Measurements from ENCODE around the gene PLCD3. TPM values are rescaled to one million over a fixed set of nuclear protein-coding genes. Genes with fewer than 3 reads are reported as not detected.

PLCD3 gene
- total RNA-seq, 6 experiments from 2014 or later, result 77.2 to 112 (median 83.8) TPM

DNA sequence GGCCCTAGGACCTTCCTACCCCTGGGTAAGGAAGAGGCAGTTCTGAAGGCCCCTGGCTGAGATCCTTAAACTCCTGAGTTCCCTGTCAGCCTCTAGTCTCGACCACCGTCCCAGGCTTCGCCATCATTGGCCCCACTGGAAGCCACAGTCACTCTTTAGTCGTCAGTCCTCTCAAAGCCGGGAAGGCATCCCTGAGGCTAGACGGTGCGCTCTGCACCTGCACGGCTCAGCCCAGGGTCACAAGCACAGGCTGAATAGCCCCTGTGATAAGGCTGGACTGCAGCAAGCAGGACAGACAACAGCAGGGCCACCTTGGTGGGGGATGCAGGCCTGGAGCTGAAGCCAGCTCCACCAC, 12.7 kb upstream of the PLCD3 start:
- Mint-ChIP-seq H3K27ac (peak overlapping the region; percentile 43; the same call in 1 of the 2 replicates), H3K36me3 (ENCODE audit: low read depth) (peaks cover 22% of the 10 kb centered on the region), H3K4me1 (ENCODE audit: low read depth) (peaks cover 25% of the 10 kb centered on the region), H3K27me3 (ENCODE audit: insufficient read depth) (peaks cover 21% of the 10 kb centered on the region), H3K9me3 (peaks cover 5% of the 10 kb centered on the region), H3K4me3 (no peak overlapping the region)
- TF ChIP-seq CTCF (IDR thresholded peaks at IDR 0.05), result no peak
- no peak for DNase-seq

DNA sequence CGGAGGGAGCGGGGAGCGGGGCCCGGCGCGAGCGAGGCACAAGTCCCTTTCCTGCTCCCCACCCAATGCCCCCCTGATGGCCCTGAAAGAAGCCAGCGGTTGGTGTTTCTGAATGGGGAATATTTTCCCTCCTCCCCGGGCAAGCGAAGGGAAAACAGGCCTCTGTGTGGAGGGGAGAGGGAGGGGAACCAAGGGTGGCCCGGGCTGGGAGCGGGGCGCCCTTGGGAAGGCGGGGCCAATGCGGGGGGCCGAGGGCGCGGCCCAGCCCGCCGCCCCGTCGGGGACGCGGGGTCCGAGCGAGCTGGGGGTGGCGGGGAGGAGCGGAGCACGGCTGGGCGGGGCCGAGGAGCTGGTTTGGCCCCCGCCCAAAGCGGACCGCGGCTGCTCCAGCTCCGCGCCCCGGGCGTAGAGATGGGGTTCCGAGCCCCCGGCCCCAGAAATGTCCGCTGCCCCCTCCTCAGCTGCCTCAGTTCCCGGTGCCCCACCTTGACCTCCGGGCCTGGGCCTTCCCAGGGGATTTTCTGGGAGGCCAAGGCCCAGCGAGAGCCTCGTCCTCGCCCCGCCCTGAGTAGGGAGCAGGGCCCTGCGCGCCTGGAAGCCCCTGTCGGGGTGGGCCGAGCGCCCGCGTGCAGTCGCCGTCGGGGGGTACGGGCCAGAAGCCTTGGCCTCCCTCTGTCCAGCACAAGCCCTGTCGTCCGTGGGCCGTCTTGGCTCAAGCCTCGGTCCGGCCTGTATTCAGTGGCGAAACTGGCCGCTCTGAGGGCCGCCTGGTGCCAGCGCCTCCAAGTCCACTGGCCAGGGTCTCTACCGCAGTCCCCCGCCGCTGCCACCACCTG, 12.1 kb upstream of the PLCD3 start:
- Mint-ChIP-seq H3K27ac (peak overlapping the region; percentile 78), H3K4me3 (peak overlapping the region; percentile 66), H3K36me3 (ENCODE audit: low read depth) (peaks cover 16% of the 10 kb centered on the region), H3K4me1 (ENCODE audit: low read depth) (peaks cover 25% of the 10 kb centered on the region), H3K9me3 (peaks cover 5% of the 10 kb centered on the region), H3K27me3 (ENCODE audit: insufficient read depth) (peaks cover 18% of the 10 kb centered on the region)
- no peak for DNase-seq
- TF ChIP-seq CTCF (IDR thresholded peaks at IDR 0.05), result no peak

- peak; percentile 56 for DNase-seq
- no peak for TF ChIP-seq CTCF (IDR thresholded peaks at IDR 0.05)
Measured at GRCh38 chr17:45143767-45144198, 11.5 kb upstream of the PLCD3 start.

DNA sequence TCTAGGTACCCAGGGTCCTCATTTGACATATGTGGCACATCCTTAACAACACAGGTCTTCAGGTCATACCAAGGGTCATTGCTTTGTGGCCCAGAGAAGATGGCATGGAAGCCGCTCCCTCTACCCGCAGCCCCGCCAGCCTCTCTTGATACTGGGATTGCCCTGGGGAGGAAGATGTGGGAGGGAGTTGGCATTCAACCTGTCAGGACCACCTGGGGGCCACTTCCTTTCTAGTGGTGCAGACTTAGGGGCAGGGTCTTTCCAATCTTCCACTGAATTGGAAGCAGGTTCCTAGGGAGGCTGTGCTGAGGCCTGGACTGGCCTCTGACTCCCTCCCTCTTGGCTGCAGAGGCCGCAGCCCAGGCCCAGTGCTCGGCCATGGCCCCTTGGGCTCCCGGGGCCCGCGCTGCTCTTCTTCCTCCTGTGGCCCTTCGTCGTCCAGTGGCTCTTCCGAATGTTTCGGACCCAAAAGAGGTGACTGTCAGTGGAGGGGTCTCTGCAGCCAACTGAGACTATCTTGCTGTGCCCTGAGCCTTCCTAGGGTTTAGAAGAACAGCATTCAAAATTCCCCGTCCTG, 10.9 kb upstream of the PLCD3 start:
- H3K4me1 Mint-ChIP-seq (ENCODE audit: low read depth), result peaks cover 25% of the 10 kb centered on the region
- TF ChIP-seq CTCF (IDR thresholded peaks at IDR 0.05), result no peak
- no peak for DNase-seq
- peaks cover 1% of the 10 kb centered on the region for H3K9me3 Mint-ChIP-seq
- peak overlapping the region; percentile 78 for H3K27ac Mint-ChIP-seq
- peak overlapping the region; percentile 66; the same call in 1 of the 2 replicates for H3K4me3 Mint-ChIP-seq
- H3K36me3 Mint-ChIP-seq (ENCODE audit: low read depth), result peaks cover 13% of the 10 kb centered on the region
- H3K27me3 Mint-ChIP-seq (ENCODE audit: insufficient read depth), result peaks cover 9% of the 10 kb centered on the region

More at GRCh38 chr17:45143767-45144198, 11.5 kb upstream of the PLCD3 start:
- H3K9me3 Mint-ChIP-seq, result peaks cover 5% of the 10 kb centered on the region
- H3K4me1 Mint-ChIP-seq (ENCODE audit: low read depth), result peaks cover 25% of the 10 kb centered on the region
- H3K27me3 Mint-ChIP-seq (ENCODE audit: insufficient read depth), result peaks cover 13% of the 10 kb centered on the region
- H3K27ac Mint-ChIP-seq, result peak overlapping the region; percentile 78
- H3K36me3 Mint-ChIP-seq (ENCODE audit: low read depth), result peaks cover 13% of the 10 kb centered on the region
- peak overlapping the region; percentile 66 for H3K4me3 Mint-ChIP-seq

DNA sequence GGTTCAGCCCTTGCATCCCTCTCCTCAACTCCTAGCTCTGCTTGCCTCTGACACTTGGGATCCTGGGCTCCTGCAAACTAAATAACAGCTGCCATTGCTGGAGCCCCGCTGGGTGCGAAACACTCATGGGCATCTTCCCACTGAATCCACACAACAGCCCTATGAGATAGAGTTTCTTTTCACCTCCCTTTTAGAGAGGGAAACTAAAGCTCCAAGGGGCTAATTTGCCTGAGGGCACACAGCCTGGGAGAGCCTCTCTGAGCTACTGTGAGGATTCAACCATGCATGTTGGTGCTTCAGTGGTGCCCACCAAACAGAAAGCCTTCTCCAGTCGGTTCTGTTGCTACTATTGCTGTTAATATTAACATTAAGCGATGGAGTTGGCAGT, 7.2 kb upstream of the PLCD3 start:
- no peak for TF ChIP-seq CTCF (IDR thresholded peaks at IDR 0.05)
- 0 out of 2 replicates have a peak, but pooled peaks cover 13% of the 10 kb centered on the region for H3K4me1 Mint-ChIP-seq (ENCODE audit: low read depth)
- peaks cover 1% of the 10 kb centered on the region; the same call in 1 of the 2 replicates for H3K27me3 Mint-ChIP-seq (ENCODE audit: insufficient read depth)
- H3K27ac Mint-ChIP-seq, result no peak overlapping the region
- DNase-seq, result no peak
- no peaks in the 10 kb centered on the region for H3K9me3 Mint-ChIP-seq
- H3K4me3 Mint-ChIP-seq, result no peak overlapping the region
- no peaks in the 10 kb centered on the region for H3K36me3 Mint-ChIP-seq (ENCODE audit: low read depth)

All from HFFc6 (cell line).